Endothelial cell of umbilical vein (primary cell): ENCODE data around the gene C2CD4D. TPM values are rescaled to one million over a fixed set of nuclear protein-coding genes. Genes with fewer than 3 reads are reported as not detected.

Experiments used
- BruUV-seq: library from RNA; stranded (reverse); fragments of 400-500 nt; replicated peaks from 2 replicates; lab custom pipeline; 2021; lab: Mats Ljungman, UMichigan
- CTCF ChIA-PET: fragments of 300-600, 350-600 bp; sonication (Branson Sonifier 250); formaldehyde crosslinking; loops from one replicate; lab custom pipeline; 2021; ENCODE audit warnings: antibody characterized with exemption, inconsistent platforms; lab: Charles Lee
- POLR2A ChIA-PET: fragments of 300-600, 350-600 bp; sonication (Branson Sonifier 250); formaldehyde crosslinking; loops from one replicate; lab custom pipeline; 2021; ENCODE audit warnings: antibody characterized with exemption, inconsistent platforms; lab: Charles Lee
- DNase-seq: peaks from one replicate; pipeline ENCODE4 v3.0.0-alpha.2; 2011; ENCODE audit warnings: low read depth, low spot score
- FAIRE-seq: peaks from 2 replicates; lab custom pipeline; 2011; peaks lifted over from hg19 to GRCh38; lab: Jason Lieb, UNC
- H2AFZ ChIP-seq: 2 replicates; pipeline ENCODE4 v1.6.0; 2012; ENCODE audit warnings: low read depth, low read length, control low read depth, inconsistent platforms
- H3K27ac ChIP-seq: 2 replicates; pipeline ENCODE4 v1.5.1; 2011; ENCODE audit warnings: low read depth, mild to moderate bottlenecking, control low read depth, low read length, moderate library complexity; ENCODE audit not compliant: insufficient read depth
- H3K27me3 ChIP-seq, 2 experiments: 2 replicates each; pipeline versions ENCODE4 v1.6.0 to v1.6.1; 2011; ENCODE audit warnings: low read length in 2 of 2, mixed read lengths in 1 of 2; ENCODE audit not compliant: control insufficient read depth in 2 of 2, insufficient read depth in 2 of 2
- H3K36me3 ChIP-seq, 2 experiments: 2 replicates in 1 of 2; 3 replicates in 1 of 2; pipeline ENCODE4 v1.5.1; 2011; ENCODE audit warnings: low read length in 2 of 2, mild to moderate bottlenecking in 1 of 2, moderate library complexity in 1 of 2; ENCODE audit not compliant: control insufficient read depth in 2 of 2, insufficient read depth in 2 of 2; ENCODE audit errors: extremely low read depth in 1 of 2
- H3K4me1 ChIP-seq: 3 replicates; pipeline ENCODE4 v1.5.1; 2011; ENCODE audit warnings: mild to moderate bottlenecking, low read length; ENCODE audit not compliant: control insufficient read depth, insufficient read depth; ENCODE audit errors: extremely low read depth
- H3K4me2 ChIP-seq: 2 replicates; pipeline ENCODE4 v1.6.1; 2011; ENCODE audit warnings: low read length, control low read depth, mixed read lengths; ENCODE audit not compliant: insufficient read depth
- H3K4me3 ChIP-seq, 3 experiments: fragments of 200-600 bp in 1 of 3; sonication (generic), shearing (Covaris generic) in 1 of 3; replicated peaks in 1 of 3; 2 replicates each; pipeline ENCODE4 v1.5.1; 2011 to 2016; ENCODE audit warnings: control low read depth in 3 of 3, low read length in 3 of 3, mild to moderate bottlenecking in 2 of 3, inconsistent platforms in 1 of 3, low read depth in 1 of 3, moderate library complexity in 1 of 3; ENCODE audit not compliant: insufficient read depth in 1 of 3
- H3K79me2 ChIP-seq: 2 replicates; pipeline ENCODE4 v1.6.0; 2012; ENCODE audit warnings: low read length, inconsistent platforms; ENCODE audit not compliant: control insufficient read depth, insufficient read depth
- H3K9ac ChIP-seq: replicated peaks from 2 replicates; pipeline ENCODE3; 2011; ENCODE audit warnings: low read length, control low read depth; ENCODE audit not compliant: insufficient read depth; ENCODE audit errors: extremely low read depth
- H3K9me1 ChIP-seq: replicated peaks from 3 replicates; pipeline ENCODE4 v1.6.0; 2011; ENCODE audit warnings: mild to moderate bottlenecking, low read length; ENCODE audit not compliant: control insufficient read depth, insufficient read depth; ENCODE audit errors: extremely low read depth
- H3K9me3 ChIP-seq: replicated peaks from 2 replicates; pipeline ENCODE4 v1.5.1; 2012; ENCODE audit warnings: low read length, inconsistent platforms; ENCODE audit not compliant: control insufficient read depth, insufficient read depth
- H4K20me1 ChIP-seq: replicated peaks from 2 replicates; pipeline ENCODE3; 2011; ENCODE audit warnings: mild to moderate bottlenecking, low read length; ENCODE audit not compliant: control insufficient read depth, insufficient read depth; ENCODE audit errors: extremely low read depth
- EZH2 ChIP-seq: IDR thresholded peaks from 2 replicates; pipeline ENCODE4 v1.6.1; 2012; ENCODE audit warnings: borderline replicate concordance, low read depth, mild to moderate bottlenecking, moderate library complexity, low read length, inconsistent platforms; ENCODE audit not compliant: severe bottlenecking
- FOS ChIP-seq: IDR thresholded peaks from 2 replicates; pipeline ENCODE4 v1.6.1; 2011; ENCODE audit warnings: mild to moderate bottlenecking, low read length, moderate library complexity, borderline replicate concordance; ENCODE audit not compliant: insufficient read depth
- GATA2 ChIP-seq: IDR thresholded peaks from 2 replicates; pipeline ENCODE4 v1.7.0; 2011; ENCODE audit warnings: low read depth, mild to moderate bottlenecking, moderate library complexity, mixed read lengths, low read length; ENCODE audit not compliant: insufficient read length, insufficient read depth
- JUN ChIP-seq: IDR thresholded peaks from 2 replicates; pipeline ENCODE4 v1.6.1; 2011; ENCODE audit warnings: borderline replicate concordance, low read depth; ENCODE audit not compliant: insufficient read length, insufficient read depth
- MYC ChIP-seq: IDR thresholded peaks from one replicate; pipeline ENCODE4 v1.6.1; 2011; ENCODE audit warnings: mild to moderate bottlenecking, low read depth, low read length
- POLR2A ChIP-seq: IDR thresholded peaks from 2 replicates; pipeline ENCODE4 v1.6.1; 2012; ENCODE audit warnings: low read depth, mild to moderate bottlenecking, control low read depth, low read length
- POLR2AphosphoS5 ChIP-seq: IDR thresholded peaks from 2 replicates; pipeline ENCODE4 v1.6.1; 2012; ENCODE audit warnings: low read depth, mild to moderate bottlenecking, control low read depth, low read length, moderate library complexity; ENCODE audit not compliant: insufficient read depth
- dilution Hi-C: fragments of 300-500 bp; cut with MboI; formaldehyde crosslinking; loops from one replicate; pipeline ENCODE4 v1.15.0; 2019; ENCODE audit warnings: low sequenced_read_pairs; ENCODE audit not compliant: extremely low pct_ligation_motif_present
- intact Hi-C: fragments of 100-400 bp; cut with micrococcal nuclease; formaldehyde crosslinking; loops from one replicate; pipeline ENCODE4 v1.10.0; 2022
- polyA plus RNA-seq, 4 experiments: library from polyadenylated mRNA; depleted of rRNA in 3 of 4; stranded (reverse) in 3 of 4; unstranded in 1 of 4; fragments of >200 nt; gene quantifications; 2 replicates each; pipeline versions ENCODE4 v1.2.1 to v1.2.3, GENCODE V29; 2011 to 2012; ENCODE audit warnings: missing spikeins in 1 of 4
- total RNA-seq: library from RNA; stranded (reverse); gene quantifications from 2 replicates; pipeline ENCODE4 v1.2.3, GENCODE V29; 2021
- TF ChIP-seq, protein P1 (sequence below): IDR thresholded peaks from 2 replicates; pipeline ENCODE4 v1.6.1; 2011; ENCODE audit not compliant: insufficient read depth, insufficient read length
- TF ChIP-seq, protein P2 (sequence below), 2 donors: IDR thresholded peaks; 1 replicate in 1 of 2; 2 replicates in 1 of 2; pipeline ENCODE4 v1.5.1; 2011; ENCODE audit warnings: low read length in 2 of 2, mild to moderate bottlenecking in 2 of 2, moderate library complexity in 2 of 2, control low read depth in 1 of 2, inconsistent platforms in 1 of 2, low read depth in 1 of 2; ENCODE audit not compliant: insufficient read depth in 1 of 2; ENCODE audit errors: extremely low read depth in 1 of 2

C2CD4D gene
- total and polyA plus RNA-seq, 2 donors (not counting 3 experiments of a cell fraction or from before 2014, with no cell fraction given), result not detected

DNA sequence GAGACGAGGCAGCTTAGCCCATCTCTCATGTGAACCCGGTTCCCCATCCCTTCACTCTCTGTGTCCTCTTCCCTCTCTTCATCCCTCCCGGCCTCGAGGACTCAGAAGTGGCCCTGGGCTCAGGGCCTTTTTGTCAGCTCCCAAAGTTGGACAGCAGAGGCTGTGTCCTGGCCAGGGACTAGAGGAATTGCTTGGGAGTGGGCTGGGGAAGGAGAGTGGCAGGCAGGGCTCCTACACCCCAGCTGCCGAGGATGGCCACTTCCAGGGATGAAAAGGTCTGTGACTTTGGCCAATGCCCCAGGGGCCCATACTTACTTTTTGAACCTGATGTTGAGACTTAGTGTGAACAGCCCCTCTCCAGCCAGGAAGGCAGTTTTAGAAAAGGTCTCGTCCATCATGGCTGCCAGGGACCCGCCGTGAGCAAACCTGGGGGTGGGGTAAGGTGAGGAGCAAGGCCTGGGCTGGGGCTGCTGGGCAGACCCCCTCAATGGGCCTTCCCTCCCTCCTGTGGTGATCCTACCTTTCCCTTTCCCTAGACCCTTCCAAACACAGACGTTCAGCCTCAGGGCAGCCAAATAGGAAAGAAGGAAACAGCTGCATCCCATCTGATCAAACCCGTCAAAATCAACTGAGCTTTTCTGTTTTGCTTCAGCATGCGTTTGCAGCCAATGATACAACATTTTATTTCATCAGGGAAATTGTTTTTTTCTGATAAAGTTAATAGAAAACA is 8.4 kb upstream of the C2CD4D start:
- intact Hi-C loops (loop anchor here (2.0 to 5.0 kb wide), 2 partner anchors 21 to 59 kb away; partner anchors contain the start of gene THEM4), dilution Hi-C loops (no loop called here)
- no peak overlapping the region for H2AFZ ChIP-seq
- no peaks in the 10 kb centered on the region for H4K20me1 ChIP-seq
- peak; percentile 92 for DNase-seq
- H3K9ac ChIP-seq, result no peak overlapping the region
- H3K27ac ChIP-seq, result peak overlapping the region; percentile 69
- no peaks in the 10 kb centered on the region for H3K36me3 ChIP-seq
- no peaks in the 10 kb centered on the region for H3K9me3 ChIP-seq
- no TSS peak for BruUV-seq
- ChIA-PET POLR2A (no interaction called here), CTCF (interaction anchor here (0.9 to 3.6 kb wide), 10 partner anchors 10 to 547 kb away, joined by 3 to 22 read pairs (median 4); partner anchors contain the start of gene MRPL9)
- peak overlapping the region; percentile 27 for H3K4me2 ChIP-seq
- H3K4me1 ChIP-seq, result peaks cover 17% of the 10 kb centered on the region
- no peaks in the 10 kb centered on the region for H3K9me1 ChIP-seq
- no peaks in the 10 kb centered on the region for H3K79me2 ChIP-seq
- peaks cover 3 to 7% of the 10 kb centered on the region in 2 experiments for H3K27me3 ChIP-seq
- H3K4me3 ChIP-seq, result no peak overlapping the region
- TF ChIP-seq POLR2A (no peak), POLR2AphosphoS5 (no peak), GATA2 (no peak), JUN (no peak), EZH2 (no peak), MYC (no peak), FOS (no peak)
- TF ChIP-seq, protein P1, sequence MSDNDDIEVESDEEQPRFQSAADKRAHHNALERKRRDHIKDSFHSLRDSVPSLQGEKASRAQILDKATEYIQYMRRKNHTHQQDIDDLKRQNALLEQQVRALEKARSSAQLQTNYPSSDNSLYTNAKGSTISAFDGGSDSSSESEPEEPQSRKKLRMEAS, result no peak
- TF ChIP-seq, protein P2, sequence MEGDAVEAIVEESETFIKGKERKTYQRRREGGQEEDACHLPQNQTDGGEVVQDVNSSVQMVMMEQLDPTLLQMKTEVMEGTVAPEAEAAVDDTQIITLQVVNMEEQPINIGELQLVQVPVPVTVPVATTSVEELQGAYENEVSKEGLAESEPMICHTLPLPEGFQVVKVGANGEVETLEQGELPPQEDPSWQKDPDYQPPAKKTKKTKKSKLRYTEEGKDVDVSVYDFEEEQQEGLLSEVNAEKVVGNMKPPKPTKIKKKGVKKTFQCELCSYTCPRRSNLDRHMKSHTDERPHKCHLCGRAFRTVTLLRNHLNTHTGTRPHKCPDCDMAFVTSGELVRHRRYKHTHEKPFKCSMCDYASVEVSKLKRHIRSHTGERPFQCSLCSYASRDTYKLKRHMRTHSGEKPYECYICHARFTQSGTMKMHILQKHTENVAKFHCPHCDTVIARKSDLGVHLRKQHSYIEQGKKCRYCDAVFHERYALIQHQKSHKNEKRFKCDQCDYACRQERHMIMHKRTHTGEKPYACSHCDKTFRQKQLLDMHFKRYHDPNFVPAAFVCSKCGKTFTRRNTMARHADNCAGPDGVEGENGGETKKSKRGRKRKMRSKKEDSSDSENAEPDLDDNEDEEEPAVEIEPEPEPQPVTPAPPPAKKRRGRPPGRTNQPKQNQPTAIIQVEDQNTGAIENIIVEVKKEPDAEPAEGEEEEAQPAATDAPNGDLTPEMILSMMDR (IDR thresholded peaks at IDR 0.05; ENCODE audit: extremely low read depth in 1 of 2, insufficient read depth in 1 of 2, low read depth in 1 of 2, low read length in 2 of 2), result no peak
- peak; percentile 97 for FAIRE-seq
